ENCODE measurements around the gene MICAL2.

The MICAL2 gene

DNA sequence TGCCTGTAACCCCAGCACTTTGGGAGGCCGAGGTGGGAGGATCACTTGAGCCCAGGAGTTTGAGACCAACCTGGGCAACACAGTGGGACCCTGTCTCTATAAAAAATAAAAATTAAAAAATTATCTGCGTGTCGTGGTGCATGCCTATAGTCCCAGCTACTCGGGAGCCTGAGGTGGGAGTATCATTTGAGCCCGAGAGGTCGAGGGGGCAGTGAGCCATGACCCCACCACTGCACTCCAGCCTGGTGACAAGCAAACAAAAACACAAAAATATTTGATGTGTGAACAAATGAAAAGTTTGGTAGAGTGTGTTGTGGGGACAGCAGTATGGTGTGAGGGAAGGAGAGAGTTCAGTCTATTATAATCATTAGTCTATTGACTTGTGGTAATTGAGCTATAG is 176.2 kb downstream of the MICAL2 start:
- H3K4me3 ChIP-seq (ENCODE audit: low read depth, low read length), result no peak overlapping the region
- H3K27ac ChIP-seq (ENCODE audit: extremely low read depth, low read depth, low read length), result no peak overlapping the region
- CTCF ChIA-PET, result interaction anchor here (0.6 to 14.2 kb wide), 16 partner anchors 17 to 1048 kb away, joined by 3 to 374 read pairs (median 3); no protein-coding TSS in a partner anchor
- no peaks in the 10 kb centered on the region for H3K9me3 ChIP-seq (ENCODE audit: control insufficient read depth, insufficient read depth, low read depth, low read length)
- TF ChIP-seq ZXDB (tag by site-specific recombination; IDR thresholded peaks at IDR 0.05), result no peak
- no peak for TF ChIP-seq GLIS2 (tag by site-specific recombination; IDR thresholded peaks at IDR 0.05)
- TF ChIP-seq, protein P1, sequence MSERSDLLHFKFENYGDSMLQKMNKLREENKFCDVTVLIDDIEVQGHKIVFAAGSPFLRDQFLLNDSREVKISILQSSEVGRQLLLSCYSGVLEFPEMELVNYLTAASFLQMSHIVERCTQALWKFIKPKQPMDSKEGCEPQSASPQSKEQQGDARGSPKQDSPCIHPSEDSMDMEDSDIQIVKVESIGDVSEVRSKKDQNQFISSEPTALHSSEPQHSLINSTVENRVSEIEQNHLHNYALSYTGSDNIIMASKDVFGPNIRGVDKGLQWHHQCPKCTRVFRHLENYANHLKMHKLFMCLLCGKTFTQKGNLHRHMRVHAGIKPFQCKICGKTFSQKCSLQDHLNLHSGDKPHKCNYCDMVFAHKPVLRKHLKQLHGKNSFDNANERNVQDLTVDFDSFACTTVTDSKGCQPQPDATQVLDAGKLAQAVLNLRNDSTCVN (tag by site-specific recombination; optimal IDR thresholded peaks at IDR 0.05), result no peak
- TF ChIP-seq GLI2 (tag by site-specific recombination; IDR thresholded peaks at IDR 0.05; ENCODE audit: borderline replicate concordance, low read depth), result no peak
- TF ChIP-seq, protein P2, sequence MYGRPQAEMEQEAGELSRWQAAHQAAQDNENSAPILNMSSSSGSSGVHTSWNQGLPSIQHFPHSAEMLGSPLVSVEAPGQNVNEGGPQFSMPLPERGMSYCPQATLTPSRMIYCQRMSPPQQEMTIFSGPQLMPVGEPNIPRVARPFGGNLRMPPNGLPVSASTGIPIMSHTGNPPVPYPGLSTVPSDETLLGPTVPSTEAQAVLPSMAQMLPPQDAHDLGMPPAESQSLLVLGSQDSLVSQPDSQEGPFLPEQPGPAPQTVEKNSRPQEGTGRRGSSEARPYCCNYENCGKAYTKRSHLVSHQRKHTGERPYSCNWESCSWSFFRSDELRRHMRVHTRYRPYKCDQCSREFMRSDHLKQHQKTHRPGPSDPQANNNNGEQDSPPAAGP (tag by site-specific recombination; IDR thresholded peaks at IDR 0.05), result no peak
- H3K4me1 ChIP-seq (ENCODE audit: control insufficient read depth, insufficient read depth, low read length), result no peaks in the 10 kb centered on the region
- POLR2A ChIA-PET, result interaction anchor here (0.7 to 0.8 kb wide), 2 partner anchors 200 to 1186 kb away, joined by 3 read pairs; no protein-coding TSS in a partner anchor
- H3K36me3 ChIP-seq (ENCODE audit: control insufficient read depth in 2 of 2, insufficient read depth in 1 of 2, low read length in 2 of 2), result no peaks in the 10 kb centered on the region

DNA sequence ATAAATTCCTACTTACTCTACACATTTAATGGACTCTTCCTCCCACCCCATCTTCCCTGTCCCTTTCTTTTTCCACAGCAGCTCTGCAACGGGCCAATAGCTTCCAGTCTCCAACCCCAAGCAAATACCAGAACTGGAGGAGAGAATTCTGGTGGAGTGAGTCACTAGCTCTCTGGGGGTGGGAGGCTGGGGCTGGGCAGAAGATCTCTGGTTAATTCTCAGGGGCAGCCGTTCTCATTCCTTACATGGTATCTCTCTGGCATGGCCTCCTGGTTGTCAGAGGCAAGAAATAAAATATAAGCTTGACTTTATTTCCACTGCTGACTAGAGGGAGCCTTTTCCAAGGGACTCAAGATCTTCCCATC is 176.6 kb downstream of the MICAL2 start:
- TF ChIP-seq, protein P3, sequence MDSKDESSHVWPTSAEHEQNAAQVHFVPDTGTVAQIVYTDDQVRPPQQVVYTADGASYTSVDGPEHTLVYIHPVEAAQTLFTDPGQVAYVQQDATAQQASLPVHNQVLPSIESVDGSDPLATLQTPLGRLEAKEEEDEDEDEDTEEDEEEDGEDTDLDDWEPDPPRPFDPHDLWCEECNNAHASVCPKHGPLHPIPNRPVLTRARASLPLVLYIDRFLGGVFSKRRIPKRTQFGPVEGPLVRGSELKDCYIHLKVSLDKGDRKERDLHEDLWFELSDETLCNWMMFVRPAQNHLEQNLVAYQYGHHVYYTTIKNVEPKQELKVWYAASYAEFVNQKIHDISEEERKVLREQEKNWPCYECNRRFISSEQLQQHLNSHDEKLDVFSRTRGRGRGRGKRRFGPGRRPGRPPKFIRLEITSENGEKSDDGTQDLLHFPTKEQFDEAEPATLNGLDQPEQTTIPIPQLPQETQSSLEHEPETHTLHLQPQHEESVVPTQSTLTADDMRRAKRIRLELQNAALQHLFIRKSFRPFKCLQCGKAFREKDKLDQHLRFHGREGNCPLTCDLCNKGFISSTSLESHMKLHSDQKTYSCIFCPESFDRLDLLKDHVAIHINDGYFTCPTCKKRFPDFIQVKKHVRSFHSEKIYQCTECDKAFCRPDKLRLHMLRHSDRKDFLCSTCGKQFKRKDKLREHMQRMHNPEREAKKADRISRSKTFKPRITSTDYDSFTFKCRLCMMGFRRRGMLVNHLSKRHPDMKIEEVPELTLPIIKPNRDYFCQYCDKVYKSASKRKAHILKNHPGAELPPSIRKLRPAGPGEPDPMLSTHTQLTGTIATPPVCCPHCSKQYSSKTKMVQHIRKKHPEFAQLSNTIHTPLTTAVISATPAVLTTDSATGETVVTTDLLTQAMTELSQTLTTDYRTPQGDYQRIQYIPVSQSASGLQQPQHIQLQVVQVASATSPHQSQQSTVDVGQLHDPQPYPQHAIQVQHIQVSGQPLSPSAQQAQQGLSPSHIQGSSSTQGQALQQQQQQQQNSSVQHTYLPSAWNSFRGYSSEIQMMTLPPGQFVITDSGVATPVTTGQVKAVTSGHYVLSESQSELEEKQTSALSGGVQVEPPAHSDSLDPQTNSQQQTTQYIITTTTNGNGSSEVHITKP (tag by site-specific recombination; IDR thresholded peaks at IDR 0.05), result 0 out of 2 replicates have a peak, but pooled peaks have one; percentile 24
- TF ChIP-seq ZNF223 (tag by site-specific recombination; IDR thresholded peaks at IDR 0.05) (no peak), GLIS1 (tag by site-specific recombination; IDR thresholded peaks at IDR 0.05) (peak; percentile 43; the same call in 1 of the 2 replicates)
- POLR2A ChIA-PET, result interaction anchor here (0.7 kb wide), 1 partner anchor 200 kb away, joined by 3 read pairs; no protein-coding TSS in a partner anchor
- no peaks in the 10 kb centered on the region for H3K9me3 ChIP-seq (ENCODE audit: control insufficient read depth, insufficient read depth, low read depth, low read length)
- CTCF ChIA-PET, result interaction anchor here (0.7 to 14.2 kb wide), 14 partner anchors 17 to 1048 kb away, joined by 3 to 374 read pairs (median 3); no protein-coding TSS in a partner anchor
- no peak overlapping the region for H3K27ac ChIP-seq (ENCODE audit: extremely low read depth, low read depth, low read length)
- H3K4me3 ChIP-seq (ENCODE audit: low read depth, low read length), result no peak overlapping the region
- no peaks in the 10 kb centered on the region for H3K4me1 ChIP-seq (ENCODE audit: control insufficient read depth, insufficient read depth, low read length)
- H3K36me3 ChIP-seq (ENCODE audit: control insufficient read depth in 2 of 2, insufficient read depth in 1 of 2, low read length in 2 of 2), result no peaks in the 10 kb centered on the region

DNA sequence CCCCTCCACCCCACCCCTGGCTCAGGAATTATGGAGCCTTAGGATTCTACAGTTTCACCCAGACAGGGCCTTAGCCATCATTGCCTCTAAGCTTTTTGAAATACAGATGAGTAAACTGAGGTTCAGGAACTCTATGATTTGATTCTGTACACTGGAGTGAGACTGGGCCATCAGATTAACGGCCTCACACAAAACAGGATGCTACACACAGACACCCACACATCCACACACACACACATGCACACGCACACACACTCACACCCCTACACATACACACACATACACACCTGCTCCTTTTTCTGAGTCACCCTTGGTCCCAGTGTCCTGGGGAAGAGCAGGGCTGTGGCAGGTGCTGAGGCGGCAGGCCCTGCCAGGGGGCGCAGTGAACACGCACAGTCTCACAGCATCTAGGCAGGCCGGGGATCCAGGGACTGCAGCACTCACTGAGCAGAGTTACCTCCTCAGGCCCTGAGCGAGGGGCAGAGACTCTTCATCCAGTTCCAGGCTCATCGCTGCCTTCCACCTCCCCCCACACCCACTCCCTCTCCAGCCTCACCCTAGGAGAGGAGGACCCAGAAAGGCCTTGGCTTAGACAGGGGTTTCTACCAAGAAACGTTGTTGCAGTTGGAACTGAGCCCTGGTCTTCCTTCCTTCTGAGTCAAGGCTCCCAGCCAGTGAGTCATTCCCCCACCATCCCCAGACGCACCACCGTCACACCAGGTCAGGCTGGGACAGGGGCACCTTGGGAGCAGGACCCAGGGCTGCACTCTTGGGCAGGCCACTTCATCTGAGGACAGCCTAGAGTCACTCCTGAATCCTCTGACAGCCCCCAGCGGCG is 177.2 kb downstream of the MICAL2 start:
- H3K36me3 ChIP-seq (ENCODE audit: control insufficient read depth in 2 of 2, insufficient read depth in 1 of 2, low read length in 2 of 2), result no peaks in the 10 kb centered on the region
- ChIA-PET POLR2A (interaction anchor here (0.5 to 1.2 kb wide), 3 partner anchors 89 to 216 kb away, joined by 3 to 4 read pairs (median 3); partner anchors contain the start of gene PARVA), CTCF (interaction anchor here (0.6 to 14.2 kb wide), 45 partner anchors 10 to 1066 kb away, joined by 3 to 374 read pairs (median 4); no protein-coding TSS in a partner anchor)
- no peaks in the 10 kb centered on the region for H3K4me1 ChIP-seq (ENCODE audit: control insufficient read depth, insufficient read depth, low read length)
- H3K27ac ChIP-seq (ENCODE audit: extremely low read depth, low read depth, low read length), result no peak overlapping the region
- no peaks in the 10 kb centered on the region for H3K9me3 ChIP-seq (ENCODE audit: control insufficient read depth, insufficient read depth, low read depth, low read length)
- no peak overlapping the region for H3K4me3 ChIP-seq (ENCODE audit: low read depth, low read length)
- no peak for TF ChIP-seq PRDM1 (tag by site-specific recombination; IDR thresholded peaks at IDR 0.05)
- TF ChIP-seq, protein P4, sequence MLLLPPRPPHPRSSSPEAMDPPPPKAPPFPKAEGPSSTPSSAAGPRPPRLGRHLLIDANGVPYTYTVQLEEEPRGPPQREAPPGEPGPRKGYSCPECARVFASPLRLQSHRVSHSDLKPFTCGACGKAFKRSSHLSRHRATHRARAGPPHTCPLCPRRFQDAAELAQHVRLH (tag by site-specific recombination; IDR thresholded peaks at IDR 0.05), result no peak
- TF ChIP-seq ZNF776 (tag by site-specific recombination; IDR thresholded peaks at IDR 0.05; ENCODE audit: borderline replicate concordance), result no peak
- TF ChIP-seq, protein P5, sequence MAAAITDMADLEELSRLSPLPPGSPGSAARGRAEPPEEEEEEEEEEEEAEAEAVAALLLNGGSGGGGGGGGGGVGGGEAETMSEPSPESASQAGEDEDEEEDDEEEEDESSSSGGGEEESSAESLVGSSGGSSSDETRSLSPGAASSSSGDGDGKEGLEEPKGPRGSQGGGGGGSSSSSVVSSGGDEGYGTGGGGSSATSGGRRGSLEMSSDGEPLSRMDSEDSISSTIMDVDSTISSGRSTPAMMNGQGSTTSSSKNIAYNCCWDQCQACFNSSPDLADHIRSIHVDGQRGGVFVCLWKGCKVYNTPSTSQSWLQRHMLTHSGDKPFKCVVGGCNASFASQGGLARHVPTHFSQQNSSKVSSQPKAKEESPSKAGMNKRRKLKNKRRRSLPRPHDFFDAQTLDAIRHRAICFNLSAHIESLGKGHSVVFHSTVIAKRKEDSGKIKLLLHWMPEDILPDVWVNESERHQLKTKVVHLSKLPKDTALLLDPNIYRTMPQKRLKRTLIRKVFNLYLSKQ (tag by site-specific recombination; IDR thresholded peaks at IDR 0.05; ENCODE audit: borderline replicate concordance), result no peak
- TF ChIP-seq ZBTB7A (tag by site-specific recombination; IDR thresholded peaks at IDR 0.05; ENCODE audit: low read depth), result no peak
- TF ChIP-seq, protein P6, sequence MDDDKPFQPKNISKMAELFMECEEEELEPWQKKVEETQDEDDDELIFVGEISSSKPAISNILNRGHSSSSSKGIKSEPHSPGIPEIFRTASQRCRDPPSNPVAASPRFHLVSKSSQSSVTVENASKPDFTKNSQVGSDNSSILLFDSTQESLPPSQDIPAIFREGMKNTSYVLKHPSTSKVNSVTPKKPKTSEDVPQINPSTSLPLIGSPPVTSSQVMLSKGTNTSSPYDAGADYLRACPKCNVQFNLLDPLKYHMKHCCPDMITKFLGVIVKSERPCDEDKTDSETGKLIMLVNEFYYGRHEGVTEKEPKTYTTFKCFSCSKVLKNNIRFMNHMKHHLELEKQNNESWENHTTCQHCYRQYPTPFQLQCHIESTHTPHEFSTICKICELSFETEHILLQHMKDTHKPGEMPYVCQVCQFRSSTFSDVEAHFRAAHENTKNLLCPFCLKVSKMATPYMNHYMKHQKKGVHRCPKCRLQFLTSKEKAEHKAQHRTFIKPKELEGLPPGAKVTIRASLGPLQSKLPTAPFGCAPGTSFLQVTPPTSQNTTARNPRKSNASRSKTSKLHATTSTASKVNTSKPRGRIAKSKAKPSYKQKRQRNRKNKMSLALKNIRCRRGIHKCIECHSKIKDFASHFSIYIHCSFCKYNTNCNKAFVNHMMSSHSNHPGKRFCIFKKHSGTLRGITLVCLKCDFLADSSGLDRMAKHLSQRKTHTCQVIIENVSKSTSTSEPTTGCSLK (tag by site-specific recombination; IDR thresholded peaks at IDR 0.05), result no peak
- no peak for TF ChIP-seq ZNF473 (tag by site-specific recombination; IDR thresholded peaks at IDR 0.05)
- no peak for TF ChIP-seq GLI4 (tag by site-specific recombination; IDR thresholded peaks at IDR 0.05)
- TF ChIP-seq IKZF3 (tag by site-specific recombination; IDR thresholded peaks at IDR 0.05), result no peak
- no peak for TF ChIP-seq SALL2 (tag by site-specific recombination; IDR thresholded peaks at IDR 0.05; ENCODE audit: borderline replicate concordance)
- no peak for TF ChIP-seq ZNF23 (tag by site-specific recombination; IDR thresholded peaks at IDR 0.05; ENCODE audit: borderline replicate concordance)

All from HEK293 (cell line).